Stimulated activated CD8-positive, alpha-beta memory T cell treated with anti-CD3 and anti-CD28 coated beads, Interleukin-4, amount 100 ng/mL, for 24 hours (primary cell): ENCODE measurements around the gene ZNF511.
"Not testable (repeated sequence)": the region's sequence is repeated elsewhere in the genome, so short reads cannot be mapped to it uniquely, and the experiment has no call there.

Experiments
- DNase-seq: peaks from one replicate; pipeline ENCODE4 v3.0.0-alpha.2; 2020; ENCODE audit warnings: low read depth

The ZNF511 gene

DNA sequence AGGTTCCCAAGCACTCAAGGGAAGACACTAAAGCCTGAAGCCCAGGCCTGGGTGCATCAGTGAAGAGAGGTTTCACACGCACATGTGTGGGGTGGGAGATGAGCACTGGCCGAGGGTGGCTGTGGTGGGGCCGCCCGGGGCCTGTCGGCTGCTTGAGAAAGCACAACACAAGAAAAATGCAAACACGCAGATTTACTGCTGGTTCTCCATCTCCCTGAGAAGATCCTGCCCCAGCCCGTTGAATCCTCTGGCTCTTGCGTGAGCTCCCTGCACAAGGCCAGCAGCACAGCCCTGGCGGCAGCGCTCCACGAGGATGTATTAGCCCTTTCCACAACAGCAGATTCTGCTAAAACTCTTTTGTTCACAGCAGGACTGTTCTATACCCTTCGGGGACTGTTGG, 6.2 kb downstream of the ZNF511 start:
- DNase-seq = no peak

DNA sequence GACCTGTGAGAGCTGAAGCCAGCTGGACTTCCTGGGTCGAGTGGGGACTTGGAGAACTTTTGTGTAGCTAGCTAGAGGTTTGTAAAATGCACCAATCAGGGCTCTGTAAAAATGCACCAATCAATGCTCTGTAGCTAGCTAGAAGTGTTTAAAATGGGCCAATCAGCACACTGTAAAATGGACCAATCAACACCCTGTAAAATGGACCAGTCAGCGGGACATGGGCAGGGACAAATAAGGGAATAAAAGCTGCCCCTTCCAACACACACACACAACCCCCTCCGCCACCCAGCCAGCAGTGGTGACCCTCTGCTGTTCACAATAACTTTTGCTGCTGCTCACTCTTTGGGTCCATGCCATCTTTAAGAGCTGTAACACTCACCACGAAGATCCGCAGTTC, 7.1 kb downstream of the ZNF511 start:
- DNase-seq = no peak

DNA sequence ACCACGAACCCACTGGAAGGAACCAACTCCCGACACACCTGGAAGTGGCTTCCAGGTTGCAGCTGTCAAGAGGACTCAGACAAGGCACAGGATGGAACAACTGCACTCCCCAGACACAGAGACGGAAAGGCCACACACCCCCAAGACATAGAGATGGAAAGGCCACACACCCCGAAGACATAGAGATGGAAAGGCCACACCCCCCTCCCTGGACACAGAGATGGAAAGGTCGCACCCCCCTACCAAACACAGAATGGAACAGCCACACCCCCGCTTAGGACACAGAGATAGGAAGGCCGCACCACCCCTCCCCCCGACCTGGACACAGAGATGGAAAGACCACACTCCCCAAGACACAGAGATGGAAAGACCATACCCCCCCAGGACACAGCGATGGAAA, 7.6 kb downstream of the ZNF511 start:
- DNase-seq = no peak

DNA sequence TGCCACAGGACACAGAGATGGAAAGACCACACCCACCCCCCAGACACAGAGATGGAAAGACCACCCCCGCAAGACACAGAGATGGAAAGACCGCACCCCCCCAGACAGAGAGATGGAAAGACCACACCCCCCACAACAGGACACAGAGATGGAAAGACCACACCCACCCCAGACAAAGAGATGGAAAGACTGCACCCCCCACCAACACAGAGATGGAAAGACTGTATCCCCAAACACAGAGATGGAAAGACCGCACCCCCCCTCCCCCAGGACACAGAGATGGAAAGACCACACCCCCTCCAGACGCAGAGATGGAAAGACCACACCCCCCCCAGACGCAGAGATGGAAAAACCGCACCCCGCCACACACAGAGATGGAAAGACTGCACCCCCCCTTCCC, 8.0 kb downstream of the ZNF511 start:
- DNase-seq = no peak

DNA sequence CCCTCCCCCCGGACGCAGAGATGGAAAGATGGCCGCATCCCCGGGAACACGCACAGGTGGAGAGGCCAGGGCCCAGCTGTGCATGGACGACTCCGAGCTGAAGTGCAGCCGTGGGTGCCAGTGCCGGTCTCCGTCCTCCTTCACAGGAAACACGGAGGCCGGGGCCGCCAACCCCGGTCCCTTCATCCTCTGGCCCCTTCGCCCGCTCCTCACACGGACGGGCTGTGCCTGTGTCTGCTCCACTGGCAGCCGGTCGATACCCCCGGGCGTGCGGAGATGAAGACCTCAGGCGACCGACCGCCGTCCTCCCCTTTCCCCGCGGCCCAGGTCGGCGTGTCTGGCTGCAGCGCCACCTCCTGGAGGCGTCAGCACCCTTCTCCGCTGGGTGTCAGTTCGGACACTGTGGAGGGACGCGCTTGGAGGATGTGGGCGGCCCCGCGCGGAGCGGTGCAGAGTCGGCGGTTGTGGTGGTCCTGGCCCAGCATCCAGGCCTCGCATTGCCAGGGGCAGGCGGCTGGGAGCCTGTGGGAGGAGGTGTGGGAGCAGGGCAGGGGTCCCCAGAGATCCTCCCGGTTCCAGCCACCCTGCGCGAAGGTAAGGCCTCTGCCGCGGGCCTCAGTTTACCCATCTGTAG, 9.9 kb downstream of the ZNF511 start:
- DNase-seq = peak; percentile 48

DNA sequence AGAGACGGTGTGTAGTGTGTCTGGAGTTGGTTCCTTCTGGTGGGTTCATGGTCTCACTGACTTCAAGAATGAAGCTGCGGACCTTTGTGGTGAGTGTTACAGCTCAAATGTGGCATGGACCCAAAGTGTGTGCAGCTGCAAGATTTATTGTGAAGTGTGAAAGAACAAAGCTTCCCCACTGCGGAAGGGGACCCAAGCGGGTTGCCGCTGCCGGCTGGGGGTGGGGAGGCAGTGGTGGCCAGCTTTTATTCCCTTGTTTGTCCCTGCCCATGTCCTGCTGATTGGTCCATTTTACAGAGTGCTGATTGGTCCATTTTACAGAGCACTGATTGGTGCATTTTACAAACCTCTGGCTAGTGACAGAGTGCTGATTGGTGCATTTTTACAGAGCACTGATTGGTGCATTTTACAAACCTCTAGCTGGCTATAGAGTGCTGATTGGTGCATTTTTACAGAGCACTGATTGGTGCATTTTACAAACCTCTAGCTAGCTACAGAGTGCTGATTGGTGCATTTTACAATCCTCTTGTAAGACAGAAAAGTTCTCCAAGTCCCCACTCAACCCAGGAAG, 12.2 kb downstream of the ZNF511 start:
- DNase-seq = not testable (repeated sequence)

DNA sequence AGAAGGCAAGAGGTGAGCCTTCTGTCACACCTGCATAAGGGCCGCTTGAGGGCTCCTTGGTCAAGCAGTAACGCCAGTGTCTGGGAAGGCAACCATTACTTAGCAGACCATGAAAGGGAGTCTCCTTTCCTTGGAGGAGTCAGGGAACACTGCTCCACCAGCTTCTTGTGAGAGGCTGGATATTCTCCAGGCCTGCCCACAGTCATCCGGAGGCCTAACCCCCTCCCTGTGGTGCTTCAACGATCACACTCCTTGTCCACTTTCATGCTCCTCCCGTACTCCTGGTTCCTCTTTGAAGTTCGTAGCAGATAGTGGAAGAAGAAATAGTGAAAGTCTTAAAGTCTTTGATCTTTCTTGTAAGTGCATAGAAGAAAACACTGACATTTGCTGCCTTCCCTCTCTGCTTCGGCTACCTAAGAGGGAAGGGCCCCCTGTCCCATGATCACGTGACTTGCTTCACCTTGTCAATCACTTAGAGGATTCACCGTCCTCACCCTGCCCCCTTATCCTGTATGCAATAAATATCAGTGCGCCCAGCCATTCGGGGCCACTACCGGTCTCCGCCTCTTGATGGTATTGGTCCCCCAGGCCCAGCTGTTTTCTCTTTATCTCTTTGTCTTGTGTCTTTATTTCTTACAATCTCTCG, 13.5 kb downstream of the ZNF511 start:
- DNase-seq = not testable (repeated sequence)

DNA sequence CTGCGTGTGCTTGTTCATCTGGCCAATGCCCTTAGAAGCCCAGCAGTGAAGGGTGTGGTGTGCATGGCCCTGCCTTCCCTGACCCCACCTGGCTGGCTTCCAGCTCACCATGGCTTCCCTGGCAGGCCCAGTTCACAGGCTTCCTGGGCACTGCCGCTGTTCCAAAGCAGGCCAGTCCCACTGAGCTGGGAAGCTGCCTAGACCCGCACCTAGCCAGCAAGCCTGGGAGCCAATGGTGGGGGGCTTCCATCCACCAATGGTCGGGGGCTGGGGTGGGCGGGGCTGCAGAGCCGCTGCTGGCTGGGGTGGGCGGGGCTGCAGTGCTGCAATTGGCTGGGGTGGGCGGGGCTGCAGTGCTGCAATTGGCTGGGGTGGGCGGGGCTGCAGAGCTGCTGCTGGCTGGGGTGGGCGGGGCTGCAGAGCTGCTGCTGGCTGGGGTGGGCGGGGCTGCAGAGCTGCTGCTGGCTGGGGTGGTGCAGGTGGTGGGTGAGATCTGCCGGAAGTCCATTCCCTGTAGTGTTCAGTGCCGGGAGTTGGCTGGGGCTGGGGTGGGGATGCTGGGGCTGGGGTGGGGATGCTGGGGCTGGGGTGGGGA, 15.6 kb downstream of the ZNF511 start:
- peak; percentile 51 for DNase-seq

DNA sequence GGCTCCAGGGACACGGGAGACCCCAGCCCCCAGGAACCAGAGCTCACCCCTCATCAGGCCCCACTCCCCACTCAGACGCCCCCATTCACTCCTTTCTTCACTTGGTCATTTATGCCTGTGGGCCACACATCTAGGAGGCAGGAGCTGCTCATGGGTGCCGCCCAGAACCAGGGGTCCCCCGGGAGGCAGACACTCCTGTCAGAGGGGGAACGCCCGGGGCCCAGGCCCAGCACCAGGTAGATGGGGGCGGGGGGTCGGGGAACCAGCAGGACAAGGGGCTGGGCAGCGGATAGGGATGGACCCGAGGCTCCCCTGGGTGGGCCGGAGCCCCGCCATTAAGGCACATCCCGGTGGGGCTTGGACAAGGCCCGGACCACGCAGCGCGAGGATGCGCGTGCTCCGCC, 16.1 kb downstream of the ZNF511 start:
- DNase-seq = no peak

DNA sequence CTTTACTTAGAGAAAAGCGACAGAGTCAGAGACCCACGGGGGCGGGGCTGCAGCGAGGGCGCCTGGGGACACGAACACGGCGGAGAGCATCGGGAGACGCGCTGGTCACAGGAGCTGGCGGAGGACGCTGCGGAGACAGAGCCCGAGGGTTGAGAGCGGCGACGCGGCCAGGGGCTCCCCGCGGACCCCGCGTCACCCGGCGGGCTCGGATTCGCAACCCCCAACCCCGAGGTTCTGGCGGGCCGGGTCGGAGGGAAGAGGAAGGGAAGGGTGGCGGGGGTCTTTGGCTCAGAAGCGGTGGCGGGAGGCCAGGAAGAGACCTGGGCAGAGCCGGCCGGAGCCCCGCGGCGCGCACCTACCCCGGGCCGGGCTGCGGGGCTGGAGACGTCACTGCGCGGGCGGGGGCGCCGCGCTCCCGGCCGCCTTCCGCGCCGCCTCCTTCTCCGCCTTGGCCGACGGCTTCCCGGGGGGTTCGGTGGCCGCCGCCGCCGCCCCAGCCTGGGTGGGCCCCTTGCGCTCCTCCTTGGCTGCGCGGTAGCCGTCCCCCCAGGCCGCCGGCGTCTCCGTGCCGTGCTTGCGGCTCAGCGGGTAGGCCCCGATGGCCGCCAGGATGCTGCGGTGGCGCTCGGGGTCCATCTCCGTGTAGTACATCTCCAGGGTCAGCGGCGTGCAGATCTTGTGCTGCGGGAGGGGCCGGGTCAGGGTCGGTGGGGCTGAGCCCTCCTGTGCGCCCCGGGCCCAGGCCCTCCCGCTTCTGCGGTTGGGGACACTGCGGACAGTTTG, 16.9 kb downstream of the ZNF511 start:
- no peak for DNase-seq

DNA sequence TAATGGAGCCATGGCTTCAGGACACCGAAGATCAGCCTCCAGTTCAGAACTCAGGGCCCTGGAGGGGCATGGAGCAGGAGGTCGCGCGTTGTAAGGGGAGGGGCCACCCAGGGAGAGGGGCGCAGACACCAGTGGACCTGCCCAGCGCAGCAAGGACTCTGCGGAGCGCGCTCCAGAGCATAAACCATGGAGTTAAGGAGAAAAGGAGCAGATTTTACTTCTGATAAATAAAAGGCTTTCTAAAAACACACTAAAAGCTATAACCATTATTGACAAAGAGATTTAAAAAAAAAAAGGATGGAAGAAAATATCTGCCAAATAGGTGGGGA, 17.5 kb downstream of the ZNF511 start:
- DNase-seq = no peak

DNA sequence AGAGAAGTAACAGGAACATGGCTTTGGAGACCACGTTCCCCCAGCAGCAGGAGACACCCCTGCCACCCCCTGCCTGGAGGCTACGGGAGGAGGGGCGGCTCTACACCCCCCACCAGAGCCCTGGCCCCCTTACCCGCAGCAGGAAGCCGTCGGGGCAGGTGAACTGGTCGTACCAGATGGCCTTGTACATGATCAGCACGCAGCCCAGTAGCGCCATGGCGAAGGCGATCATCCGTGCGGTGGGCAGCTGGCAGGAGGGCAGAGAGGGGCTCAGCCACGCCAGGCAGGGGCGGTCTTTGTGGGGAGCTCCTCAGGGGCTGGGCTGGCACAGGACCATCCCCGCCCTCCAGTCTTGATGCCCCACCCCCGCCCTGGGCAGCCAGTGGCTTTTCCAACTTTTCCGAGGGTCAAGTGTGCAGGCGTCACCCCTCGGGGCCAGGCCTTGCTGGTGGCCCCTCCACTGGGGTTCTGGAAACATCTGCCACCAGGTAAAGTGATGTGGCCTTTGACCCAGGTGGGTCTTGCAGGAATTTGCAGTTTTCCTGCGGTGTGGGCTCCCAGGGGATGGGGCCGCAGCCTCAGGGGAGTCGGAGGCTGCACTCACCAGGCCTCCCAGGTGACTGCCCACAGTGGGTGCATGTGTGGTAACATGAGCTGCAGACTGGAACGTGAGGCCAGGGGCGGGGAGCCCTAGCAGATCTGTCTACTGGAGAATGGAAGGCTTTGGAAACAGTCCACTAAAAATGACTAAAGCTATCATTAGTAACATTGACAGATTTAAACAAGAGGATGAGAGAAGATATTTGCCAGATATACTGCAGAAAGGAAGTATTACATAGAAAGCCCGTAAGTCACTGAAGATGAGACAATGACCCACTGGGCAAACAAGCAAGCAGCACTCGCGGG, 18.3 kb downstream of the ZNF511 start:
- no peak for DNase-seq

DNA sequence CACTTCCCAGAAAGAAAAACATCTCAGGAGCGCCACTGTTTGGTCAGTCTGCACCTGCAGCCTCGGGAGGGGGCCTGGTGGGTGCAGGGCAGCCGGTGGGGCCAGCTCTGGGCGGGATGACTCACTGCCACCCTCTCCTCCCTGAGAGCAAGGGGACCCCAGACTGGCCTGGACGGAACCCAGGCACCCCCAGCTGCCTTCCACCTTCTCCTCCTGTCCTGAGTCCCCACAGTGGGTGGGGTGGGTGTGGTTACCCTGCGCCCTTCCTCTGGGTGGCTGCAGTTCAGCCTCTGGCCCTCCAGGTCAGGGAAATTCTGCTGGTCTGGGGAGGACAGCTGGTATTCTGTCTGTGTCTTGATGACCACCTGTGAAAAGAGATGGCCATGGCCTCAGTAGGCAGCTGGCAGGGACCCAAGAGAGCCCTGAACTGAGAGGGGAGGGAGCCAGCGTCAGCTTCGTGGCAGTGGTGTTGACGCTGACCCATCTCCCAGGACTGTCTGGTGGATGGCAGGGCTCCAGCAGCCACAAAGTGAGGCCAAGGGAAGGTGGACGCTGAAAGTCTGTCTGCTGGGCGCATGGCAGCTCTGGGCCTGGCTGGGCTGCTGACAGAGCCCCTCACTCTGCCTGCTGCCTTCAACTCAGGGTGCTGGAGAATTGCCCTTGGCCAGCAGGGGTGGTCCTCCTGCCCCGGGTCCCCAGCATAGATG, 19.1 kb downstream of the ZNF511 start:
- DNase-seq = no peak

DNA sequence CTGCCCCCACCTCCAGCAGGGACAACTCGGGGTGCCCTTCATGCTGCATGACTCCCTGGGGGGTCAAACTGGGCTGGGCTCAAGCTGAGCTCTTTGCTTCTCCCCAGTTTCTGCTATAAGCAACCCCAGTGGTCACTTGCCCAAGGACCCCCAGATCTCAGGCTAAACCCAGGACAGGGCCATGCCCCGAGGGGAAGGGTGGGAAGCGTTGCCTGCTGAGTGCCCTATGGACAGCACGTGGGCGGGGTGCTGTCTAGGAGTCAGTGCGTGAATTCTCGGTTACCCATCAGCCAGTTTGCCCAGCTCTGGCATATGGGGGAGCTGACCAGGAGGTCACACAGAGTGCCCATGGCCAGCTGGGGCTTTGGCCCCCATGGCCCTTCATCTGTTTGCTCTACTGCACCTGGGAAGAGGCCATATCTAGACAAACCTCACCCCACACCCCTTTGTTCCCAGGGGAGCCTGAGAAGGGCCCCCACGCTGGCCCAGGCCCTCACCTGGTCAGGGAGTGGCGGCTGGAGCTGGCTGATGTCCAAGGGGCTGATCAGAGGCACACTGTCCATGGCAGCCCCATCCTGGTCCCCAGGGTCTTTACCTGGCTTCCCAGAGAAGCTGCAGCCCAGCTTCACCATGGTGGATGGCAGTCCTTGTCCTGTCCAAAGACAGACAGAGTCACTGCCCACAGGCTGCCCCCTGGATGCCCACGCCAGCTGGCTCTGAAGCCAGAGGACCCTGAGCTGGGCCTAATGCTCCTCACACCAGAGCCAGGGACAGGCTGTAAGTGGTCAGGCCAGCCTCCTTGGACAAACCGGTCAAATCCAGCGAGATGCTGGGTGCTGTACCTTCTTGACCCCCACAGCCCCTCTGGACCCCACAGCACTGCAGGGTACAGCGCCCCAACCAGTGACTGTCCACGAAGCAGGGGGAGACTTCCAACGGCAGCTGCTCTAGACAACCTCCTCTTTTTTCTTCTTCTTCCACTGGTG, 19.9 kb downstream of the ZNF511 start:
- DNase-seq = no peak

DNA sequence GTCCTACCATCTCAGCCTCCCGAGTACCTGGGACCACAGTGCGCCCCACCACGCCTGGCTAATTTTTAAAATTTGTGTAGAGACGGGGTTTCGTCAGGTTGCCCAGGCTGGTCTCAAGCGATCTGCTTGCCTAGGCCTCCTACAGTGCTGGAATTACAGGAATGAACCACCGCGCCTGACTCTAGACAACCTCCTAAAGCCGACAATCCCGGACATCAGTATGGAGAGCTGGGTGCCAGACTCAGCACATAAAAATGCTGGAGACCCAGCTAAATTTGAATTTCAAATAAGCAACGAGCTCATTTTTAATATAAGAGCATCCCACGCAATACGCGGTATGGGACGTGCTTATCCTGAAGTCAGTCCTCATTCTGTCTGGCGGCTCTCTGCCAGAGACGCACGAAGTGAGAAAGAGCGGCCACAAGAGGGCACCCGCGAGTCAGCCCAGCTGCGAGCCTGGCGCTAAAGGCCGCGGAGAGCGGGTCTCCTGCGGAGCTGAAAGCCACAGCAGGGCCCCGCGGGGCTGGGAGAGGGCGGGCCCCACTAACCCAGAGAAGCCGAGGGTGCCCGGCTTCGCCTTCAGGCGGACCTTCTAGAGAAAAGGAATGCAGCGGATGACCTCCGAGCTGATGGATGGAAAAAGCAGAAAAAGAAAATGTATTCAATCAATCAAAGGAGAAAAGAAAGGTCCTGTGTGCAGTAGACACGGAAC, 20.9 kb downstream of the ZNF511 start:
- DNase-seq = peak; percentile 81

DNA sequence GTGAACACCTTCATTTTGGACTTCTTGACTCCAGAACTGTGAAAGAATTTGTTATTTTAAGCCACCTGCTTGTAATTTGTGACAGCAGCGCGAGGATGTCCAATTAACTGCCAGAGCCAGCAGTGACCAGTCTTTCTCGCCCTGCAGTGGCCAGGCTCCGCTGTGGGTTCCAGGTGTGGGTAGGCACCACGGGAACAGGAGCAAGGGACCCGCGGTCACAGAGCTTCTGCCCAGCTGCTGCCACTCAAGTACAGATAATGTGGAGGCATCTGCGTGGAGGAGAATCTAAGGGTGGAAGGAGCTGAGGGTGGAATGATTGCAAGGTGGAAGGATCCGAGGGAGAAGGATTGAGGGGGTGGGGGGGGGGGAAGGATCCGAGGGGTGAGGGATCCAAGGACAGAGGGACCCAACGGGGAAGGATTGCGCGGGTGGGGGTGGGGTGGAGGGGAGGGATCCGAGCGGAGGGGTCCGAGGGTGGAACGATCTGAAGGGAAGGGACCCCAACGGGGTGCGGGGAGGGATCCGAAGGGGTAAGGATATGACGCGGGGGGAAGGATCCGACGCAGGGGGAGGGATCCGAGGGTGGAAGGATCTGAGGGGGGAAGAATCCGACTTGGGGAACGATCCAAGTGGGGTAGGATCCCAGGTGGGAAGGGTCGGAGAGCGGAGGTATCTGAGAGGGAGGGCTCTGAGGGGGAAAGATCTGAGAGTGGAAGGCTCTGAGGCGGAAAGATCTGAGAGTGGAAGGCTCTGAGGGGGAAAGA, 24.4 kb downstream of the ZNF511 start:
- DNase-seq = no peak

DNA sequence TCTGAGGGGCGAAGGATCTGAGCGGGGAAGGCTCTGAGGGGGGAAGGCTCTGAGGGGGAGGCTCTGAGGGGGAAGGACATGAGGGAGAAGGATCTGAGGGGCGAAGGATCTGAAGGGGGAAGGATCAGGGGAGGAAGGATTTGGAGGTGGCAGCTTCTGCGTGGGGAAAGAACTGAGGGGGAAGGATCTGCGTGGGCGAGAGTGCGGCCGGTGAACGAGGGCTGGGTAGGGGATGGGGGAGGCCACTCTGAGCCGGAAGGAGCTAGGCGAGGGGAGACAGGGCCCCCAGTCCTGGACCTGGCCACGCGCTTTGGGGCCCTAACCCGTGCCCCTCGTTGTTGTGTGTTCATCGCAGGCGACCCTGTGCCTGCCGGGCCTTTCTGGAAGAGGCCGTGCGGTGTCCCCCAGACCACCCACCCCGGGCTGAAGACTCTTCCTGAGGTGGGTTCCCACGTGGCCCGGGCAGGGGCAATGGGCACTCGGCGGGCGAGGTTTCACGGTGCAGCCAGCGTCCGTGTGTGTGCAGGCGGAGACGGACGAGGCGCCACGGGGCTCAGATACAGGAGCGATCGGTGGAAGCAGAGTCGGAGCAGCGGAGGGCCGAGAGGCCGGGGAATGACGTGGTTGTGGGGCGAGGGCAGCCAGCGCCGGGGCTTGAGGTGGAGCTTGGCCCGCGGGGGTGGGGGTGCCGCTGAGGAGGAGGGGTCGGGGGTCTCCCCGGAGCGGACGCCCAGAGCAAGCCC, 26.0 kb downstream of the ZNF511 start:
- DNase-seq = no peak
